Measurements from ENCODE around the gene TES. TPM values are rescaled to one million over a fixed set of nuclear protein-coding genes. Genes with fewer than 3 reads are reported as not detected.

The TES gene
- total RNA-seq, 1 experiment from 2014 or later: 28.2 TPM

GRCh38 chr7:116239020-116239419 is 28.7 kb downstream of the TES start:
- Mint-ChIP-seq H3K4me1 (peaks cover 0 to 4% of the 10 kb centered on the region in 2 experiments; a peak in 2 of 4 replicates), H3K27ac (peak overlapping the region in 2 of 3 experiments; percentile 4 to 34; a peak in 2 of 7 replicates), H3K4me3 (no peak overlapping the region), H3K36me3 (ENCODE audit: insufficient read depth in 1 of 3, low read depth in 3 of 3) (peaks cover 8 to 10% (median 10%) of the 10 kb centered on the region in 3 experiments), H3K27me3 (ENCODE audit: low read depth) (no peaks in the 10 kb centered on the region; the same call in 1 of the 2 replicates), H3K9me3 (peaks cover 4 to 8% of the 10 kb centered on the region in 2 experiments; a peak in 4 of 5 replicates)
- no peak for DNase-seq
- no CpG with 5 or more reads among the region's 3 CpGs for WGBS (ENCODE audit: extremely low coverage, insufficient read length, low lambda C conversion rate)
- H3K23me2 ChIP-seq (ENCODE audit: insufficient read length, low read depth, low read length, poor library complexity, severe bottlenecking): no peaks in the 10 kb centered on the region
- no peak overlapping the region for H4K8ac ChIP-seq (replicated peaks; ENCODE audit: insufficient read length, low read depth, low read length)
- peaks cover under 1% of the 10 kb centered on the region for H3K9me3 ChIP-seq (ENCODE audit: control insufficient read depth, low read depth, low read length)
- H2BK5ac ChIP-seq (ENCODE audit: insufficient read length, low read length): no peak overlapping the region
- no peaks in the 10 kb centered on the region for H4K20me1 ChIP-seq (ENCODE audit: control insufficient read depth, insufficient read depth, insufficient read length)
- H3K9ac ChIP-seq (ENCODE audit: extremely low read depth, insufficient read length, low read length): no peak overlapping the region
- H2BK120ac ChIP-seq (ENCODE audit: low read depth, low read length, poor library complexity, severe bottlenecking): no peak overlapping the region
- no peak overlapping the region for H4K5ac ChIP-seq (ENCODE audit: insufficient read length, low read depth, low read length)
- no peak overlapping the region for H3T11ph ChIP-seq (ENCODE audit: low read length)
- H2BK15ac ChIP-seq (ENCODE audit: low read depth, low read length): no peak overlapping the region
- no peak overlapping the region for H3K4me2 ChIP-seq (ENCODE audit: insufficient read depth, insufficient read length, low read length)
- no peaks in the 10 kb centered on the region for H3K4me1 ChIP-seq (ENCODE audit: insufficient read depth, low read length)
- no peak overlapping the region for H3K18ac ChIP-seq (ENCODE audit: insufficient read length, low read depth, low read length)
- no peak overlapping the region for H2AFZ ChIP-seq (ENCODE audit: low read length)
- H2BK20ac ChIP-seq (ENCODE audit: low read depth, low read length, poor library complexity, severe bottlenecking): no peak overlapping the region
- no peak overlapping the region for H4K91ac ChIP-seq (ENCODE audit: insufficient read length, low read depth, low read length)
- no peak overlapping the region for H2AK5ac ChIP-seq (ENCODE audit: insufficient read length, low read length)
- H3K56ac ChIP-seq (ENCODE audit: insufficient read length, low read depth, low read length): no peak overlapping the region
- H3K79me2 ChIP-seq (ENCODE audit: insufficient read depth, low read length): no peaks in the 10 kb centered on the region
- H3K4ac ChIP-seq (ENCODE audit: low read depth, low read length): no peak overlapping the region
- H2BK12ac ChIP-seq (ENCODE audit: insufficient read length, low read depth, low read length): no peak overlapping the region
- H3K23ac ChIP-seq (ENCODE audit: insufficient read length, low read depth, low read length): no peak overlapping the region
- H3K14ac ChIP-seq (ENCODE audit: insufficient read depth, low read length): no peak overlapping the region
- H3K79me1 ChIP-seq (ENCODE audit: insufficient read depth, low read depth, low read length, poor library complexity, severe bottlenecking): no peaks in the 10 kb centered on the region
- TF ChIP-seq CTCF (conservative IDR thresholded peaks at IDR 0.05): no peak
- no peaks in the 10 kb centered on the region for H3K27me3 ChIP-seq (ENCODE audit: insufficient read depth, low read length)
- no peak overlapping the region for H3K27ac ChIP-seq (ENCODE audit: insufficient read length, low read depth, low read length)
